Measurements from ENCODE around the gene UGT1A6. TPM values are rescaled to one million over a fixed set of nuclear protein-coding genes. Genes with fewer than 3 reads are reported as not detected.
"Not testable (repeated sequence)": the region's sequence is repeated elsewhere in the genome, so short reads cannot be mapped to it uniquely, and the experiment has no call there.

The UGT1A6 gene
- total and polyA plus RNA-seq, 2 experiments from 2014 or later = not detected

DNA sequence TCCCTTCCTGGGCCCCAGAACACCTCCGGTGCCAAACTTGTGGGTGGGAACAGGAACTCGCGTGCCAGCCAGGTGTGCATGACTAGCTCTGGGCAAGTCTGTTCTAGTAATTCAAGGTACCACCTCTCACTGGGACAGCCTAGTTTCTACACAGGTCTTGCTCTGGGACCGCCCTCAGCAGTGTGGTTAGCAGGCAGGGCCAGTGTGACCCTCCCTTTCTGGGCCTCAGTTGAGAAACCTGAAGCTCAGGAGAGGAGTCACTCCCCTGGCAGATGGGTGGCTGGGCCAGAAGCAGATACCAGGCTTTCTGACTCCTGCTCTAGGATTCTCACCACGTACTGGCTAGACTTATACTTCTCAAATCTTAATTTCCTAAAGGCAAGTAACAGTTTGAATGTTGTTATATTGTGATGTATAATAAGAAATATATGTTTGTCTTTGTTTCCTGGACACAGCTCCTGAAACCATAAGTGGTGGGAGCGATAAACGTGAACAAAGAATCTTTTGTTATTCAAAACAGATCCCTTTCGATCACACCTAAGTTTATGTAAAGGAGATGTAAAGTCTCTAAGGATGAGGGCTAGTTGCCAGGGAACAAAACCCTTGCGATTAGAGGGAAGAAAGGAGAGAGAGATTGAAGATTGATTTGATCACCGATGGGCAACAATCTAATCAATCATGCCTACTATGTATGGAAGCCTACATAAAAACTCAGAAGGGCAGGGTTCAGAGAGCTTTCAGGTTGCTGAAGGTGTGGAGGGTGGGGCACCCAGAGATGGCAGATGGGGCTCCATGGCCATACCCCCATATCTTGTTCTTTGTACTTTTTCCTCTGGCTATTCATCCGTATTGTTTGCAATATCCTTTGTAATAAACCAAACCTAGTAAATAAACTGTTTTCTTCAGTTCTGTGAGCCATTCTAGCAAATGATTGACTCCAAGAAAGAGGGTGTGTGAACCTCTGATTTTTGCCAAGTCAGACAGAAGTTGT is 952 bp upstream of the UGT1A6 start:
- Histone ChIP-seq H3K27me3 (no peaks in the 10 kb centered on the region), H3K27ac (no peak overlapping the region), H3K4me1 (ENCODE audit: low read depth) (no peaks in the 10 kb centered on the region), H3K36me3 (no peaks in the 10 kb centered on the region), H3K4me3 (no peak overlapping the region), H3K9me3 (ENCODE audit: low read depth) (no peaks in the 10 kb centered on the region)
- TF ChIP-seq, protein P1, sequence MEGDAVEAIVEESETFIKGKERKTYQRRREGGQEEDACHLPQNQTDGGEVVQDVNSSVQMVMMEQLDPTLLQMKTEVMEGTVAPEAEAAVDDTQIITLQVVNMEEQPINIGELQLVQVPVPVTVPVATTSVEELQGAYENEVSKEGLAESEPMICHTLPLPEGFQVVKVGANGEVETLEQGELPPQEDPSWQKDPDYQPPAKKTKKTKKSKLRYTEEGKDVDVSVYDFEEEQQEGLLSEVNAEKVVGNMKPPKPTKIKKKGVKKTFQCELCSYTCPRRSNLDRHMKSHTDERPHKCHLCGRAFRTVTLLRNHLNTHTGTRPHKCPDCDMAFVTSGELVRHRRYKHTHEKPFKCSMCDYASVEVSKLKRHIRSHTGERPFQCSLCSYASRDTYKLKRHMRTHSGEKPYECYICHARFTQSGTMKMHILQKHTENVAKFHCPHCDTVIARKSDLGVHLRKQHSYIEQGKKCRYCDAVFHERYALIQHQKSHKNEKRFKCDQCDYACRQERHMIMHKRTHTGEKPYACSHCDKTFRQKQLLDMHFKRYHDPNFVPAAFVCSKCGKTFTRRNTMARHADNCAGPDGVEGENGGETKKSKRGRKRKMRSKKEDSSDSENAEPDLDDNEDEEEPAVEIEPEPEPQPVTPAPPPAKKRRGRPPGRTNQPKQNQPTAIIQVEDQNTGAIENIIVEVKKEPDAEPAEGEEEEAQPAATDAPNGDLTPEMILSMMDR (IDR thresholded peaks at IDR 0.05; ENCODE audit: low read depth, low read length) = no peak
- DNase-seq (ENCODE audit: low read depth in 1 of 2, low spot score in 1 of 2) = no peak

- Histone ChIP-seq H3K27me3 (no peaks in the 10 kb centered on the region), H3K36me3 (no peaks in the 10 kb centered on the region), H3K4me3 (no peak overlapping the region), H3K27ac (no peak overlapping the region), H3K9me3 (ENCODE audit: low read depth) (no peaks in the 10 kb centered on the region), H3K4me1 (ENCODE audit: low read depth) (no peaks in the 10 kb centered on the region)
- no peak for DNase-seq (ENCODE audit: low read depth in 1 of 2, low spot score in 1 of 2)
- TF ChIP-seq, protein P1 (IDR thresholded peaks at IDR 0.05; ENCODE audit: low read depth, low read length) = no peak
Measured at GRCh38 chr2:233693963-233694362, 1.3 kb downstream of the UGT1A6 start.

DNA sequence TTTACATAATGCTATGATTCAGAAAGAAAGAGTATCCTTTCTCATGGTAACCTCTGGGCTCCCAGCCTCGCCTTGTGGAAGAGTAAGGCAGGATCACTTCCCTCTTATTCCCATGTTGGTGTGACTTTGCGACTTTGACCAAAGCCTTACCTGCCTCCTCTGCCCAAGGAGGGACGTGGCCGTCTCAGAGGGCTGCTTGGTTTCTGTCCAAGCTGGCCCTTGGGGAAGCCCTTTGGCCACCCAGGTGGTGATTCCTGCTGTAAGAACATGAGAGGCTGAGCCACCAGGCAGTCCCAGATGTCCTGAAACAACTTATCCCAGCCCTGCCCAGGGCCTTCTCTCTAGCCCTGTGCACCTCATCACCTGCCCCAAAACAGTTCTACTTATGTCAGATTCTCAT is 6.0 kb downstream of the UGT1A6 start:
- Histone ChIP-seq H3K4me1 (ENCODE audit: low read depth) (peaks cover 3% of the 10 kb centered on the region), H3K9me3 (ENCODE audit: low read depth) (no peaks in the 10 kb centered on the region), H3K27me3 (no peaks in the 10 kb centered on the region), H3K36me3 (no peaks in the 10 kb centered on the region), H3K4me3 (no peak overlapping the region), H3K27ac (no peak overlapping the region)
- DNase-seq (ENCODE audit: low read depth in 1 of 2, low spot score in 1 of 2) = no peak
- TF ChIP-seq, protein P1 (IDR thresholded peaks at IDR 0.05; ENCODE audit: low read depth, low read length) = no peak

DNA sequence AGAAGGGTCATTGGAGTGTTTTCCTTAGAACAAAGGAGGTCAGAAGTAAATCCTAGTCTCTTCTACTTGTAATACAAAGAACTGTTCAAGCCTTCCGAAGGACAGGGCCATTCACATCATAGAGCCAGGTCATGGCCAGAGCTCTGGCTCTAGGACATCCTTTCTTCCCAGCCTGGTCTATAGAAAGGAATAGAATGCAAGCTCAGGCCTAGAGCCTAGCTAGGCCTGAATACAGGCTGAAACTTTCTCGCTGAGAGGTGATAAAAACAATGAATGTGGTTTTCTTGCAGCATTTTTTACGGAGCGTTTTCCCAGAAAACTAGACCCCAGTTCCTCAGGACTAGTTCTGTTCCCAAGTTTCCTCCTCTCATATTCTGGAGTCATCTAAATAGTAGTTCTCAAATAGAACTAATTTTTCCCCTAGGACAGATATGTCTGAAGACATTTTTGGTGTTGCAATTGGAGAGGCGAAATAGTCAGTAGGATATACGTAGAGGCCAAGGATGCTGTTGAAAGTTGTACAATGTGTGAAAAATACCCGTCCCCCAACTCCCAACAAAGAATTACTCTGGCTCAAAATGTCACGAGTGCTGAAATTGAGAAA is 6.8 kb downstream of the UGT1A6 start:
- Histone ChIP-seq H3K4me3 (no peak overlapping the region), H3K27me3 (no peaks in the 10 kb centered on the region), H3K9me3 (ENCODE audit: low read depth) (no peaks in the 10 kb centered on the region), H3K36me3 (no peaks in the 10 kb centered on the region), H3K27ac (no peak overlapping the region), H3K4me1 (ENCODE audit: low read depth) (peaks cover 3% of the 10 kb centered on the region)
- peak in 1 of 2 donors; percentile 92 for DNase-seq (ENCODE audit: low read depth in 1 of 2, low spot score in 1 of 2)
- TF ChIP-seq, protein P1 (IDR thresholded peaks at IDR 0.05; ENCODE audit: low read depth, low read length) = no peak

DNA sequence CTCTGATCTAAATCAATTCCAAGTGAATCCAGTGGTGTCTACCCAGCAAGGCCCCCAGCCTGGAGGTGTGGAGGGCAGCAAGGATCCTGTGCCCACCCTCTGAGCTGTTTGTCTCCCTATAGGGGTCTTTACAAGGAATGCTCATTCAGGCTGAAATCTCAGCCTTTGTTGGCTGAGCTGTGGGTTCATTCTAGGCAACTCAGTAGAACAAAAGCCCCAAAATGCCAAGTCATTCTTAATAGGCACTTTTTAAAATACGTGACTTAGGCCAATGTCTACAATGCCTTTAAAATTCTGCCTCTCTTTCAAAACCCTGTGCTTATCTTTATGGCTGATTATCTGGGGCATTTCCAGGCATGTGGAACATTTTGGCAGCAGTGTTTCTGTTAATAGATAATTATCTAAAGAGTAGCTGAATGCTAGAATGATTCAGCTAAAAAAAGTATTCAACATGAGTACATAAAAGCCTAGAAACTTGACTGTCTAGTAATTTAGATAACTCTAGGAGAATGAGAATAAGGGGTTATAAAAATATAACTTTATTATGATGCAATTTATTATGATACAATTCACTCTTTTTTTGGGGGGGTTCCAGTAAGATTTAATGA is 7.4 kb downstream of the UGT1A6 start:
- TF ChIP-seq, protein P1 (IDR thresholded peaks at IDR 0.05; ENCODE audit: low read depth, low read length) = no peak
- Histone ChIP-seq H3K4me3 (no peak overlapping the region), H3K4me1 (ENCODE audit: low read depth) (peaks cover 3% of the 10 kb centered on the region), H3K36me3 (no peaks in the 10 kb centered on the region), H3K27me3 (no peaks in the 10 kb centered on the region), H3K27ac (no peak overlapping the region), H3K9me3 (ENCODE audit: low read depth) (no peaks in the 10 kb centered on the region)
- peak in 1 of 2 donors; percentile 97 for DNase-seq (ENCODE audit: low read depth in 1 of 2, low spot score in 1 of 2)

DNA sequence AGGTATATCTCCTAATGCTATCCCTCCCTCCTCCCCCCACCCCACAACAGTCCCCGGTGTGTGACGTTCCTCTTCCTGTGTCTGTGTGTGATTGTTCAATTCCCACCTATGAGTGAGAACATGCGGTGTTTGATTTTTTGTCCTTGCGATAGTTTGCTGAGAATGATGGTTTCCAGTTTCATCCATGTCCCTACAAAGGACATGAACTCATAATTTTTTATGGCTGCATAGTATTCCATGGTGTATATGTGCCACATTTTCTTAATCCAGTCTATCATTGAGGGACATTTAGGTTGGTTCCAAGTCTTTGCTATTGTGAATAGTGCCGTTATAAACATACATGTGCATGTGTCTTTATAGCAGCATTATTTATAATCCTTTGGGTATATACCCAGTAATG is 8.2 kb downstream of the UGT1A6 start:
- not testable (repeated sequence) for H3K4me1 ChIP-seq (ENCODE audit: low read depth); H3K4me3 ChIP-seq; H3K27me3 ChIP-seq; H3K9me3 ChIP-seq (ENCODE audit: low read depth); H3K27ac ChIP-seq; H3K36me3 ChIP-seq; DNase-seq (ENCODE audit: low read depth in 1 of 2, low spot score in 1 of 2)
